Stromal cell of bone marrow (primary cell): ENCODE results near the gene TRMT1.

ENCODE experiments used
- DNase-seq: peaks from one replicate; pipeline ENCODE4 v3.0.0-alpha.2; 2012; ENCODE audit warnings: low read depth

TRMT1 gene

GRCh38 chr19:13122980-13123957 lies 6.7 kb upstream of the TRMT1 start:
- DNase-seq = no peak

- DNase-seq = no peak
These were observed 5.8 kb upstream of the TRMT1 start for GRCh38 chr19:13122275-13122878.

GRCh38 chr19:13121551-13122274 lies 5.2 kb upstream of the TRMT1 start:
- no peak for DNase-seq

GRCh38 chr19:13120817-13121216 lies 4.3 kb upstream of the TRMT1 start:
- no peak for DNase-seq

- DNase-seq = no peak
These were observed 3.5 kb upstream of the TRMT1 start for GRCh38 chr19:13120031-13120430.

- DNase-seq = no peak
These were observed 3.1 kb upstream of the TRMT1 start for GRCh38 chr19:13119627-13120026.

GRCh38 chr19:13118424-13119193 lies 2.1 kb upstream of the TRMT1 start:
- DNase-seq = no peak

- DNase-seq = peak; percentile 80
These were observed 1.4 kb upstream of the TRMT1 start, which contains the start of gene NACC1 for GRCh38 chr19:13117772-13118423. Gene NACC1 (plus strand): TSS chr19:13118264. CDS start chr19:13135208, 16,944 bp downstream.

- DNase-seq = no peak
These were observed 734 bp upstream of the TRMT1 start for GRCh38 chr19:13117176-13117771.

- DNase-seq = no peak
These were observed 631 bp downstream of the TRMT1 start for GRCh38 chr19:13115936-13116281.

- DNase-seq = no peak
These were observed 4.0 kb downstream of the TRMT1 start for GRCh38 chr19:13112555-13112954.

GRCh38 chr19:13110099-13110610 lies 6.4 kb downstream of the TRMT1 start:
- no peak for DNase-seq

- no peak for DNase-seq
These were observed 7.0 kb downstream of the TRMT1 start for GRCh38 chr19:13109361-13110098.

GRCh38 chr19:13104848-13105711 lies 11.5 kb downstream of the TRMT1 start:
- DNase-seq = no peak

GRCh38 chr19:13104360-13104847 lies 12.1 kb downstream of the TRMT1 start:
- DNase-seq = no peak

GRCh38 chr19:13103581-13104359 lies 12.8 kb downstream of the TRMT1 start:
- DNase-seq = no peak

- no peak for DNase-seq
These were observed 13.6 kb downstream of the TRMT1 start, which contains the start of gene LYL1 for GRCh38 chr19:13102666-13103580. Gene LYL1 (minus strand): TSS chr19:13102858. CDS start chr19:13101171, 1,687 bp downstream.
